C1 segment of cervical spinal cord (tissue), 14 donors: ENCODE measurements around the gene CEP170.

ENCODE experiments used
- DNase-seq, 14 donors: peaks; one replicate each; lab custom pipeline; 2025; lab: John Stamatoyannopoulos, UW

The CEP170 gene

DNA sequence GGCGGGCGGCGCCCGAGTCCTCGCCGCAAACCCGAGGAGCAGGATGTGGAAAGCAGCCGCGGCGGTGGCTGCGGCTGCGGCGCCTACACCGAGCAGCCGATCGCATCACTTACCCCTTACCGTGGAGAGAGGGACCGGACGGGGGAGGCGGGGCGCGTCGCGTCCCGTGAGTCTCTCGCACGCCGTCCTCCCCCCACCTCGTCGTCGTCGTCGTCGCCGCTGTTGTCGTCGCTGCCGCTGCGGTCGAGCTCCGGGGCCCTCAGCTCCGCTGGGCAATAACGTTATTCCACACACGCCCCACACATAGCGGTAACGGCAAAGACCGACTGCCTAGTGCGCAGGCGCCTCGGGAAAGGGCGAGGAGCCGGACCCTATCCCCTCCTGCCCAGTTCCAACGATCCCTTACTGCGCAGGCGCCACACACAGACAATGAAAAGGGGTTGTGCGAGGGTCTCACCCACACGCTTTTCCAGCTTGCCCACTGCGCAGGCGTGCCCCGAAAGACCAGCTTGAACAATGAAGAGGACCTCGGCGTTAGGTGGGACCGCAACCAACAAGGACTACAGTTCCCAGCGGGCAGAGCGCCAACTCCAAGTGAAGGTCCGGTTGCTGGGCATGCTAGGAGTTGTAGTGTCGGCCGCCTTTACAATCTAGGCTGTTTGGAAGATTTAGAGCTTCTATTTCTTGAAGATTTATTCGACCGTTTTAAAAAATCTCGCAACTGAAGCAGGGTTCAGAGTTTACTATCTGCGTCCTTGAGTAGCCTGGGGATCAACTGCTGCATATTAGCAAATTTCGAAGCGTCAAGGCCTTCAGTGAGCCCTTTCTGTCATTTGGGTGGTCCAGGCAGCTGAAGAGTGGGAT, at the start of gene CEP170:
TSS of gene CEP170 (minus strand) at position 355 of the 864 bp plus-strand sequence. CDS start 30,001 bp downstream, outside the sequence.
- peak; percentile 67 to 97 (median 94) for DNase-seq

DNA sequence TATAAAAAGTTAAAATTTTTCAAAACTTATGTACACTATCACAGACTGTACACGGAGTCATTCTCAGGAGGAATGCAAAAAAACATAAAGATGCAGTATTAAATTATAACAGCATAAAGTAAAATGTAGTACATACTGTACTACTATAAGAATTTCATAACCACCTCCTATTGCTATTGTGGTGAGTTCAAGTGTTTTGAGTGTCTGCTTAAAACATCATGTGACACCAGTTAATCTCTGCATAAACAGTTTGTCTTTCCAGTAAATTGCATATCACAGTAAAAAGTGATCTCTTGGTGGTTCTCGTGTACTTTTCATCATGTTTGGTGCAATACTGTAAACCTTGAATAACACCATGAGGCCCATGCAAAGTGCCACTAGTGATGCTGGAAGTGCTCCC, 46.0 kb upstream of the CEP170 start:
- DNase-seq = no peak

DNA sequence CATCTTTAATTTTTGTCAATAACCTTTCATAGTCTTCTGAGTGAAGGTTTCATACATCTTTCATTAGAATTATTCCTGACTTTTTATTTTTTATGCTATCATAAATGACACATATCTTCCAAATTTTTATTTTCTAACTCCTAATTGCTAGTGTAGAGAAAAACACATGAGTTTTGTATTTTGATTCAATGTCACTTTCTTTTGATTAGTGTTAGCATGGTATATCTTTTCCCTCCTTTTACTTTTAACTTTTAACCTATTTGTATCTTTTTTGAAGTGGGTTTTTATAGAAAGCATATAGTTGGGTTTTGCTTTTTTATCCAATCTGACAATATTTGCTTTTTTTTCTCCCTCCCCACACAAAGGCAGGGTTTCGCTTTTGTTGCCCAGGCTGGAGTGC, 44.0 kb upstream of the CEP170 start:
- no peak for DNase-seq

GRCh38 chr1:243294723-243295121, 39.6 kb upstream of the CEP170 start:
- DNase-seq = no peak

GRCh38 chr1:243293941-243294722, 39.1 kb upstream of the CEP170 start:
- no peak for DNase-seq

GRCh38 chr1:243292117-243292516, 37.0 kb upstream of the CEP170 start:
- no peak for DNase-seq

DNA sequence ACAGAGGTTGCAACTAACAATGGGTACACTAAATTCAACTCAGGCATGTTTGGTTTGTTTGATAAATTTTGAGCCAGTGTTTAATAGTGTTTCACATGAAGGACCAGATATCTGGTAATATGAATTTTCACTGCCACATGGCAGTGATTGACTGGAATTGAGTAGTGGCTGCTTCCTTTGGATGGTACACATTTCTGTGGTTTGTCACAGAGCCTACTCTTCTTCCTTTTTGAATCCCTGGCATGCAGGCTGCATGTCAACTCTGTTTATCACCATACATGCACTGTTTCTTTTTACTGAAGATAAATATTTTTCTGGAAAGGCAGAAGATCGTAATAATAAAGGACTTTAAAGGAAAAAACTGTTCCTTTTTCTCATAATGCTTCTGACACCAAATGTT, 36.2 kb upstream of the CEP170 start:
- no peak for DNase-seq

GRCh38 chr1:243288062-243288461, 33.0 kb upstream of the CEP170 start:
- DNase-seq = no peak

- DNase-seq = no peak
Measured at GRCh38 chr1:243287652-243288051, 32.6 kb upstream of the CEP170 start.

DNA sequence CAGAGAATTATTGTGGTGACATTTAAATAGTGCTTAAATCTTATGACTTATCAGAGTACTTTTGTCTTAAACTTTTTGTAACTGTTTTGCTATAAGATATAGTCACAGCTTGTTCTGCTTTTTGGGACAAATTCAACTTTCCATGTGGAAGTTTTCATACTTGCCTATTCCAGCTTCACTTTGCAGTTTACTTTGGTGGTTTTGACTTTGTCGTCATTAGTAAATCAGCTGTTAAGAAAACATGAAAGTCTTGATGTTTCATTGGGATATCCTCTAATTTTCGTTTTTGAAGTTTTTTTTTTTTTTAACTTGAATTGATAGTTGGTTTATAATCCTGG, 32.0 kb upstream of the CEP170 start:
- no peak for DNase-seq

DNA sequence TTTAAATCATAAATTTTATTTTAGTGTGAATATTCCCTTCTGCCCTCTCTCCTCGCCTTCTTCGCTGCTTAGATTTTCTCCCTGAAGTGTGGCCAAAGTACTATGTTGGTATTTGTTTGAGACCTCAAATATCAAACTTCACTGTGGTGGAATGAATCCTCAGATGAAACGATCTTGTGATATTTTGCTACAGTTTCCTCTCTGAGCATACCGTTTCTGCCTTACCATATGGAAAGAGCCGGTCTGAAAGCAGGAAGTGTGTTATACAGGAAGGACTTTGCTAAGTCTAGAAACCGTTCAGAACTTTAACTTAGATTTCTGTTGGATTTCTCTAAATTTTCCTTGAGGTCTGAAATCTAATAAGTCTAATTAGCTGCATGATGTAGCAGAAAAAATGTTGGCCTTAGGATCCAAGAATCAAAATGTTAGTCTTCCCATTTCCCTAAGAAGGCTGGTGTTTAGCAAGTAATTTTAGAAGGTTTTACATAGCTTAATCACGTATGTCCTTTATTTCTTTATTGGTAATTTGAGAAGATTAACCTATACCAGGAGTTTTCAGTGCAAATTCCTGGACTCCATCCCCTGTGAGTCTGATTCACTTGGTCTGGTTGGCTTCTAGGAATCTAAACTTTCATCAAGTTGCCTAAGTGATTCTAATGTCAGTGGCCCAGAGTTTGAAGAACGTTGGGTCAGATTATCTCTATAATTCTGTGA, 31.5 kb upstream of the CEP170 start:
- no peak for DNase-seq

DNA sequence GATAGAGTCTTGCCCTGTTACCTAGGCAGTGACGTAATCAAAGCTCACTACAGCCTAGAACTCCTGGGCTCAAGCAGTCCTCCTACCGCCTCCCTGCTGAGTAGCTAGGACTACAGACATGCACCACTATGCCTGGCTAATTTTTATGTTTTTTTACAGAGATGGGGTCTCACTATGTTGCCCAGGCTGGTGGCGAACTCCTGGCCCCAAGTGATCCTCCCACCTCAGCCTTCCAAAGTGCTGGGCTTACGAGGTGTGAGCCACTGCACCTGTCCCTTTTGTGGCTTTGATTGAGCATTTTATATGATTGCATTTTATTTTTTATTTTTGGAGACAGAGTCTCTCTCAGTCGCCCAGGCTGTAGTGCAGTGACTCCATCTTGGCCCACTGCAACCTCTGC, 26.6 kb upstream of the CEP170 start:
- no peak for DNase-seq

DNA sequence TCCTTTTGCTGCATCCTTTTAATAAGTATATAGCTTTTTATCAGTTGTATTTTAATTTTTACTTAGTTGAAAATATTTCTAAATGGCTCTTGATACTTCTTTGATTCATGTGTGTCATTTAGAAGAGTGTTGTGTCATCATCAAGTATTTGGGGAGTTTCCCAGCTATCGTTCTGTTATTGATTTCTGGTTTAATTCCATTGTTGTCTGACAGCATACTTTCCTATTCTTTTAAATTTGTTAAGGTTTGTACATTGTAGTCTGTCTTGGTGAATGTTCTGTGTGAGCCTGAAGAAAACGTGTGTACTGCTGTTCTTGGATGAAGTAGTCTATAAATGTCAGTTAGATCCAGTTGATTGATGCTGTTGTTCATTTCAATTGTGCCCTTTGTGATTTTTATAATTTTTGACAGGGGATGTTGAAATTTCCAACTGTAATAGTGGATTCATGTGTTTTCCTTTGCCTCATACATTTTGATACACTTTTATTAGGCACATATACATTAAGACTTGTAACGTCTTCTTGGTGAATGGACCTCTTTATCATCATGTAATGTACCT, 25.6 kb upstream of the CEP170 start:
- DNase-seq = no peak

- no peak for DNase-seq
Measured at GRCh38 chr1:243275316-243275715, 20.2 kb upstream of the CEP170 start.

DNA sequence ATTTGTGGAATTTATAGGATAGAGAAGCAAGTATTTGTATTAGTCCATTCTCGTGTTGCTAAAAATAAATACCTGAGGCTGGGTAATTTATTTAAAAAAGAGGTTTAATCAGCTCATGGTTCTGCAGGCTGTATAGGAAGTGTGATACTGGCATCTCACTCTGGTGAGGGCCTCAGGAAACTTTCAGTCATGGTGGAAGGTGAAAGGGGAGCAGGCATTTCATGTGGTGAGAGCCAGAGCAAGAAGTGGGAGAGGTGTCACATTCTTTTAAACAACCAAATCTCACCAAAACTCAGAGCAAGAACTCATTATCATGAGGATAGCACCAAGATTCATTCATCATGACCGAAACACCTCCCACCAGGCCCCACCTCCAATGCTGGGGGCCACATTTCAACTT, 18.9 kb upstream of the CEP170 start:
- DNase-seq = no peak

- DNase-seq = no peak
Measured at GRCh38 chr1:243273506-243273905, 18.4 kb upstream of the CEP170 start.

GRCh38 chr1:243272401-243272800, 17.3 kb upstream of the CEP170 start:
- no peak for DNase-seq

DNA sequence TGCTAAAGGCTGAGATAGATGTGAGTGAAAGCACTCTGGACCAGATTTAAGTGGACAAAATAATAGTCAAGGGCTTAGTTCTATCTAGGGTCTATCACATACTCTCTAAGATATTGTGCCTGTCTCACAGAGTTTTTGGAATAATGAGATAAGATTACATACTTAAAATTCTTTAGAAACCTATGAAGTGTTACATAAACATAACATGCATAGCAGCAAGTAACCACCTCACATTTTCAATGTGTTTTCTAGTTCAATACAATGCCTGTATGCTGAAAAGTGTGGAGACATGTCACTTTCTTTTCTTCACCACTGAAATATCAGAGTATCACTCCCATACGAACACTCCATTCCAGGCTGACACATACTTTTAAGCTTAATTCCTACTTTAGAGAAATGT, 16.9 kb upstream of the CEP170 start:
- no peak for DNase-seq

- DNase-seq = peak in 1 of 14 donors; percentile 17
Measured at GRCh38 chr1:243270097-243270864, 15.2 kb upstream of the CEP170 start.

GRCh38 chr1:243269461-243269801, 14.3 kb upstream of the CEP170 start:
- no peak for DNase-seq

DNA sequence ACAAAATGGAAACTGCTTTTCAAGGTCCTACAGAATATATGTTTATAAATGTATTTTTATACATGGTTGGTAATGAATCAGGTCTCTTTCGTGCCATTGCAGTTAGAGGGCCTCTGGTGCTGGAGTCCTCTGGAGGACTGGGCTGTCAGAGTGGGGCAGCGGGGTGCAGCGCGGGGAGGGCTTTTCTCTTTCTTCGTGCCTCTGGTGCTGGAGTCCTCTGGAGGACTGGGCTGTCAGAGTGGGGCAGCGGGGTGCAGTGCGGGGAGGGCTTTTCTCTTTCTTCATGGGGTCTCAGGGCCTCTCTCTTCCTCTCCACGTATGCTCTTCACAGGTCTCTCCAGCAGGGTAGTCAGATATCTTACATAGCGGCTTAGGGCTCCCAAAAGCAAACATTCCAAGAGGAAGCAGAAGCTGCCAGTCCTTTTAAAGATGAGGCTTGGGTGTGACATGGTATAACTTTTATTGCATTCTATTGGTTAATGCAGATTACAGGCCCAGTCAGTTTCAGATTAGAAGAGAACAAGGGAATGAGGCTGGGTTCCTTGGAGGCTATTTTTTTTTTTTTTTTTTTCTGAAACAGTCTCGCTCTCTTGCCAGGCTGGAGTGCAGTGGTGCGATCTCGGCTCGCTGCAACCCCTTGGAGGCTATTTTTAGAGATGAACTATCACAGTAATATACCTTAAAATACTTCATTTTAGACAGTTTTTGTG, 13.8 kb upstream of the CEP170 start:
- DNase-seq = peak in 1 of 14 donors; percentile 9
